GM19239 (cell line): Measurements from ENCODE around the gene MBD3L2.
"Not testable (repeated sequence)": the region's sequence is repeated elsewhere in the genome, so short reads cannot be mapped to it uniquely, and the experiment has no call there.

Source experiments
- DNase-seq: peaks from one replicate; pipeline ENCODE4 v3.0.0; 2011; ENCODE audit warnings: low spot score; ENCODE audit not compliant: insufficient read length
- FAIRE-seq: peaks from 2 replicates; lab custom pipeline; 2011; peaks lifted over from hg19 to GRCh38; lab: Jason Lieb, UNC

The MBD3L2 gene

DNA sequence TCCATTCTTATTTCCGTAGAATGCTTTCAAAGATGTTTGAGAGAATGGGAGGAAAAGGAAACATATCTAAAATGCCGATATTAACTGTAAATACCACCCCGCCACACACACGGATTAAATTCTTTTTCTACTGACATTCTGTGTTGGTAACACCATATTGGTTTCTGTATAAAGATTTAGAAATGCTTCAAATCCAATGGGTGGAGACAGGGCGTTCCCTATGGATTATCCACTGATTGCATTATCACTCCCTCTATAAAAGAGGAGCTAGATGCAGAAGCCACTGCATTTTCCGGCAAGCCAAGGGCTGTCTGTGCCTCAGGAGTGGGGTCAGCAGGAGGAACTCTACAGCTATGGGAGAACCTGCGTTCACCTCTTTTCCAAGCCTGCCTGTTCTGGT is at the start of gene MBD3L2:
MBD3L2 (plus strand) TSS at position 301 of the 400 bp plus-strand sequence; CDS start at position 354, 53 bp downstream.
- not testable (repeated sequence) for DNase-seq, FAIRE-seq

DNA sequence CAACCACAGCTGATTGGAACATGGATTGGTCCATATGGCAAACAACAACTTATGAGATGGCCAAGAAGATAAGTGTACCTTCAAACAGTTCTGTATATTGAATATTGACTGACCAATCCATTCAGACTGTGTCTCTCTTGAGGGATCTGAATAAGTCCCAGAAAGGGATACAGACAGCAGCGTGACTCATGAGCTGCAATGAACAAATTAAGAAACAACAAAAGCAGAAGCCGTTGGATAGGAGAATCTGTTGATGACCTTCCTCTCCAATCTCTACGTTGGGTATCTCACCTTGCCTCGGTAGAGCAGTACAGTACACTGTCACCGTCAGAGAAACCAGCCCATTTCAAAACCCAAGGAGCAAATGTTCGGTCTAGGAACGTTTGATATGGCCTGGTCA is 49.2 kb upstream of the MBD3L2 start:
- DNase-seq (no peak), FAIRE-seq (no peak)

DNA sequence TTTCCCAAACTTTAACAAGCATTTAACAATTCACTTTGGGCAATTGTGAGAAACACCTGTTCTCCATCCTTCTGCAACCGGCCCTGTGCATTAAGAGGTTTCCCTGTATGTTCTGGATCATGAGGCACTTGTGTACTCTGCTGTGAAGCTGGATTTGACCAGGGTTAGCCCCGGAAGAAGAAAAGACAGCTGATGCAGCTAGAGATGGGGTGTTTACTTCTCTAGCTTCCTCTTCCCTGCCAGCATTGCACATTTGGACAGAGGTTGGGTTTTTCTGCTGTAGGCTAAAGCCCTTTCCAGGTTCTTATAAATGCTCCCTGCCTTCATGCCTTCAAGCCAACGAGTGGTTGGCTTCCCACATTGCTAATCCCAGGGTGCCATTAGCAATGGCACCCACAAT is 48.8 kb upstream of the MBD3L2 start:
- FAIRE-seq (no peak), DNase-seq (no peak)

DNA sequence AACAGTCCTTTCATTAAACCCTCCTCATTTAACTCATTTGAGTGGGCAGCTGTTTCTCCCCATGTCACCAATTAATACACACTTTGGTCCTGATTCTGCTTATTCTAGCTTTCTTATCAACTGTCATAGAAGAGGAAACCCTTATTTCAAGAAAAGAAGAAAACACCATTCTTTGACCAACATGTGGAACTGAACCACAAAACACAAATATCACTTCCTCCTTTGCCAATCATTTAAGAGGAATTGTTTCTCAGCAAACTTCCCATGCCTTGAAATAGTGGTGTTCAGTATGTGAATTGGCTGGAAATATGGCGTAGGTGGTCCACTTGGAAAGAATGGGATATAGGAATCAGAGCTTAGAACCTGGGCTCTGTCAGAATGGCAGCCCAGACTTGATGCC is 48.3 kb upstream of the MBD3L2 start:
- FAIRE-seq (no peak), DNase-seq (no peak)

DNA sequence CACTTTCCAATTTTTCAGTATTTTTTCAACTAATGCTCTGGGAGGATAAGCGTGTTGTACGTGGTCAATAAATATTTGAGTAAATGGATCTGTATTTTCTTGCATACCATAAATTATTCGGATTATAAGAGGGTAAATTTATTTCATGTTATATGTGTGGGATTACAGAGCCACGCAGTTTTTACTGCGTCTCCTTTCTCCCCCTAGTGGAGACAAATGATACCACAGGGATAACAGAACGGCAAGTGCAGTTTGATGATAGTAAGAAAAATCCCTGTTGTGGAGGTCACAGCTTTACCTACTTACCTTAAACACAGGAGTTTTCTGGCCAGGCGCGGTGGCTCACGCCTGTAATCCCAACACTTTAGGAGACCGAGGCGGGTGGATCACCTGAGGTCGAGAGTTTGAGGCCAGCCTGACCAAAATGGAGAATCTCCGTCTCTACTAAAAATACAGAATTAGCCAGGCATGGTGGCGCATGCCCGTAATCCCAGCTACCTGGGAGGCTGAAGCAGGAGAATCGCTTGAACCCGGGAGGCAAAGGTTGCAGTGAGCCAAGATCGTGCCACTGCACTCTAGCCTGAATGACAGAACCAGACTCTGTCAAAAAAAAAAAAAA is 44.7 kb upstream of the MBD3L2 start:
- no peak for FAIRE-seq
- no peak for DNase-seq

DNA sequence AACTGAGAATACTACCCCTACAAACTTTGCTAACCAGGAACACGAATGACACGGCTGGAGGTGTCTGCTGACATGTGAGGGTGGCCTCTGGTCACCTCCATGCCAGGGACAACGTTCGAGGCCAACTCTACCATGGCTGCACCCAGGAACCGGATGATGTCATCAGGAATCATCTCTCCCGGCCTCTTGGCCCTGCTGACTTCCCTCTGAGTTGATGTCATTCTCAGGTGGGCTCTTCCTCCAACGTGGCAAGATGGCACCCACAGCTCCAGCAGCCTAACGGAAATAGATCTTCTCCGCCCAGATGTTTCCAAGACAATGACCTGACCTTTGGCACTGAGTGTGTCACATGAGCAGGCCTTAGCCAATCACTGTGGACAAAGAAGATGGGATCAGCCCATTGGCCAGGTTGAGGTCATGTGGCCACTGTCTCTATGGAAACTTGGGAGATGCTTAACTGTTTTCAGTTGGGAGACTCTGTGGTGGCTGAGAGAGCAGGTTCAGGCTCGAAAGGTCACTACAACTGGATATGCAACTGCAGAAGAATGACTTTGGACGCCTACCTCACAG is 42.9 kb upstream of the MBD3L2 start:
- DNase-seq (no peak), FAIRE-seq (no peak)

DNA sequence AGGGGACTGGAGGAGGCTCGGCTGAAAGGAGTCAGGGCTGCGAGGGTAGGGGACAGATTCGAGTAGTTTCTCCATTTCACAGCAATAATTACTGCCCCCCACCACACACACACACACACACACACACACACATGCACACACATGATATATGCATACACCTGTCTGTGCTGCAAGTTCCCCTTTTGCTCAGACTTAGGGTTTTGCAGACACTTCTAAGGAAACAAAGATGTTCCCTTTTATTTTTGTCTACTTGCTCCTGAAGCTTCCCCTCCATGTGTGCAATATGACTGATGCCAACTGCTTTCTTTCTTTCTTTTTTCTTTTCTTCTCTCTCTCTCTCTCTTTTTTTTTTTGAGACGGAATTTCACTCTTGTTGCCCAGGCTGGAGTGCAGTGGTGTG is 41.3 kb upstream of the MBD3L2 start:
- no peak for FAIRE-seq
- no peak for DNase-seq

DNA sequence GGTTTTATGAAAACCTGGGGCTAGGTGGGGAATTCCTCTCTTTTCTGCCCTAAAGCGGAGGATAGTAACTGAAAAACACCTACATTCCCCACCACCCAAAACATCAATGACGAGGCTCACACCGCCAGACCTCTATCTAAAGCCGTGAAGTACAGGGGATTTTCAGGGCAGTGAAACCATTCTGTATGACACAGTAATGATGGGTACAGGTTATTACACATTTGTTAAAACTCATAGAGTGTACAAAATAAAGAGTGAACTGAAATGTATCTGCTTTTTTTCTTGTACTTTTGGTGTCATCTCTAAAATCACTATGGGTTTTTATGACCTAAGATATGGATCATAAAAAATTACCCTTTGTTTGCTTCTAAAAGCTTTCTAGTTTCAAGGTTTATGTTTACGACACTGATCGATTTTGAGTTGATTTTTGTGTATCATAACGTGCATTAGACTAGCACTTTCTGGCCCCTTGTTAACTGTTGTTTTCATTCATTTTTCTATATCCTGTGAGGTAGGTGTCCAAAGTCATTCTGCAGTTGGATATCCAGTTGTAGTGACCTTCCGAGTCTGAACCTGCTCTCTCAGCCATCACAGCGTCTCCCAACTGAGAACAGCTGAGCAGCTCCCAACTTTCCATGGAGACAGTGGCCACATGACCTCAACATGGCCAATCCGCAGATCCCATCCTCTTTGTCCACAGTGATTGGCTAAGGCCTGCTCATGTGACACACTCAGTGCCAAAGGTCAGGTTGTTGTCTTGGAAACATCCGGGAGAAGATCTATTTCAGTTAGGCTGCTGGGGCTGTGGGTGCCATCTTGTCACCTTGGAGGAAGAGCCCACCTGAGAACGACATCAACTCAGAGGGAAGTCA is 38.2 kb upstream of the MBD3L2 start:
- FAIRE-seq = no peak

DNA sequence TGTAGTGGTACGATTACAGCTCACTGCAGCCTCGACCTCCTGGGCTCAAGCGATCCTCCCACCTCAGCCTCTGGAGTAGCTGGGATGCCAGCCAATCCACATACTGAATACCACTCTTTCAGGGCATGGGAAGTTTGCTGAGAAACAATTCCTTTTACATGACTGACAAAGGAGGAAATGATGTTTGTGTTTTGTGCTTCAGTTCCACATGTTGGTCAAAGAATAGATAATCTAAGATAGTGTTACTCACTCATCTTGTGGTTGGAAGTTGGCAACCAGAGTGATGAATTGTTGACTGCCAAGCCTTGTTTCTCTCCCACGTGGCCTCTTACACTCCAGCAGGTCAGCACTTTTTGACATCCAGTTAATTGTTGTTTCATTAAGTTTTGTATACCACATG is 35.4 kb upstream of the MBD3L2 start:
- FAIRE-seq = no peak
- no peak for DNase-seq

More for the DNA sequence above, 38.2 kb upstream of the MBD3L2 start:
- DNase-seq = no peak

DNA sequence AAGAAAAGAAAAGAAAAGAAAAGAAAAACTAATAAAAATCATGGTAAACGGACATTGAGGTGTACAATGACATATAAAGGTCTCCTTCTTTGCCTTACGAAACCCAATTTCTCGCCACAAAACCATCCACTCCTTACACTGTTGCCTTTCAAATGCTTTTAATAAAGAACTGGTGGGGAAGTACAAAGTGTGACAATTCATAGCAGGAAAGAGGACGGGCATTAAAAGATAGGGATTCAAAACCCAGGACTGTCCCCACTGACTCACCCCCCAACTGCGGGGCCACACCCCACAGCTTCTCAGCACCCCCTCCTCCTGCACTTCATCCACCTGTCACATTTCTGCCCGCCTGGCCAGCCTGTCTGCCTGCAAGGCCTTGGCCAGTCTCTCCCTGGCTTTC is 30.3 kb upstream of the MBD3L2 start:
- no peak for DNase-seq
- no peak for FAIRE-seq

DNA sequence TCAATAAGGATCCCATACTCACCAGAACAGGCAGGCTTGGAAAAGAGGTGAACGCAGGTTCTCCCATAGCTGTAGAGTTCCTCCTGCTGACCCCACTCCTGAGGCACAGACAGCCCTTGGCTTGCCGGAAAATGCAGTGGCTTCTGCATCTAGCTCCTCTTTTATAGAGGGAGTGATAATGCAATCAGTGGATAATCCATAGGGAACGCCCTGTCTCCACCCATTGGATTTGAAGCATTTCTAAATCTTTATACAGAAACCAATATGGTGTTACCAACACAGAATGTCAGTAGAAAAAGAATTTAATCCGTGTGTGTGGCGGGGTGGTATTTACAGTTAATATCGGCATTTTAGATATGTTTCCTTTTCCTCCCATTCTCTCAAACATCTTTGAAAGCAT is 27.8 kb upstream of the MBD3L2 start, which contains the start of gene MBD3L2B:
MBD3L2B (minus strand) TSS at position 101 of the 400 bp plus-strand sequence; CDS start at position 67, 34 bp downstream.
- not testable (repeated sequence) for FAIRE-seq, DNase-seq

DNA sequence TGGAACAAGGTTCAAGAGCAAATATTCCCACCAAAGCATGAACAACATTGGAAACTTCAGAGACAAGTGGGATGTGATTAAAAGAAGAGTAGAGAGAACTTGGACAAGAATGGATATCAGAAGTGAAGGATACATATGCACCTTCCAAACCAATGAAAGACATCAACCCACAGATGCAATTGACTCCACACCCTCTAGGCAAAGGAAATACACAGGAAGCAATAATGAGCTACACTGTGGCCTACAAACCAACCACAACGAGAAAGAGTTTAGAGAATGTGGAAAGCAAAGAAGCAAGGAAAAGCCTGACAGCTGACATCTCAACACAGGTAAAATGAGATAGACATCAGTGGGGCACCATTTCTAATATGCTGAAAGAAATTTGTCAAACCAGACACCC is 20.3 kb upstream of the MBD3L2 start:
- not testable (repeated sequence) for DNase-seq, FAIRE-seq

DNA sequence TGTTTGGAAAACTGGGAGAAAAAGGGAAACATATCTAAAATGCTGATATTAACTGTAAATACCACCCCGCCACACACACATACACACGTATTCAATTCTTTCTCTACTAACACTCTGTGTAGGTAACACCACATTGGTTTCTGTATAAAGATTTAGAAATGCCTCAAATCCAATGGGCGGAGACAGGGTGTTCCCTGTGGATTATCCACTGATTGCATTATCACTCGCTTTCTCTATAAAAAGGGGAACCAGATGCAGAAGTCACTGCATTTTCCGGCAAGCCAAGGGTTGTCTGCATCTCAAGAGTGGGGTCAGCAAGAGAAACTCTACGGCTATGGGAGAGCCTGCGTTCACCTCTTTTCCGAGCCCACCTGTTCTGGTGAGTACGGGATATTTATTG is 18.8 kb upstream of the MBD3L2 start, which contains the start of gene MBD3L5:
MBD3L5 (plus strand) TSS at position 301 of the 400 bp plus-strand sequence; CDS start at position 335, 34 bp downstream.
- not testable (repeated sequence) for FAIRE-seq, DNase-seq

DNA sequence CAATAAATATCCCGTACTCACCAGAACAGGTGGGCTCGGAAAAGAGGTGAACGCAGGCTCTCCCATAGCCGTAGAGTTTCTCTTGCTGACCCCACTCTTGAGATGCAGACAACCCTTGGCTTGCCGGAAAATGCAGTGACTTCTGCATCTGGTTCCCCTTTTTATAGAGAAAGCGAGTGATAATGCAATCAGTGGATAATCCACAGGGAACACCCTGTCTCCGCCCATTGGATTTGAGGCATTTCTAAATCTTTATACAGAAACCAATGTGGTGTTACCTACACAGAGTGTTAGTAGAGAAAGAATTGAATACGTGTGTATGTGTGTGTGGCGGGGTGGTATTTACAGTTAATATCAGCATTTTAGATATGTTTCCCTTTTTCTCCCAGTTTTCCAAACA is 9.0 kb upstream of the MBD3L2 start, which contains the start of gene MBD3L4:
MBD3L4 (minus strand) TSS at position 101 of the 400 bp plus-strand sequence; CDS start at position 66, 35 bp downstream.
- not testable (repeated sequence) for DNase-seq, FAIRE-seq

DNA sequence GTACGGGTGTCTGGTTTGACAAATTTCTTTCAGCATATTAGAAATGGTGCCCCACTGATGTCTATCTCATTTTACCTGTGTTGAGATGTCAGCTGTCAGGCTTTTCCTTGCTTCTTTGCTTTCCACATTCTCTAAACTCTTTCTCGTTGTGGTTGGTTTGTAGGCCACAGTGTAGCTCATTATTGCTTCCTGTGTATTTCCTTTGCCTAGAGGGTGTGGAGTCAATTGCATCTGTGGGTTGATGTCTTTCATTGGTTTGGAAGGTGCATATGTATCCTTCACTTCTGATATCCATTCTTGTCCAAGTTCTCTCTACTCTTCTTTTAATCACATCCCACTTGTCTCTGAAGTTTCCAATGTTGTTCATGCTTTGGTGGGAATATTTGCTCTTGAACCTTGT is 7.6 kb upstream of the MBD3L2 start:
- FAIRE-seq, DNase-seq: not testable (repeated sequence)

DNA sequence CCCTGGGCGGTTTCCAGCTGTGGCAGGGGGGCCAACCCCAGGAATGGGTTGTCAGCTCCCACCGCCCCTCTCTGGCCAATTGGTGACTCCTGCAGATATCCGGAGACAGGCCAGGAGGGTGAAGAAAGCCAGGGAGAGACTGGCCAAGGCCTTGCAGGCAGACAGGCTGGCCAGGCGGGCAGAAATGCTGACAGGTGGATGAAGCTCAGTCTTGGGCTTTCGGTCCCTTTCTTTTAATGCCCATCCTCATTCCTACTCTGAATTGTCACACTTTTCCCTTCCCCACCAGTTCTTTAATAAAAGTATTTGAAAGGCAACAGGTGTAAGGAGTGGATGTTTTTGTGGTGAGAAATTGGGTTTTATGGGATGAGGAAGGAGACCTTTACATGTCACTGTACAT is 2.3 kb downstream of the MBD3L2 start:
- not testable (repeated sequence) for FAIRE-seq, DNase-seq

DNA sequence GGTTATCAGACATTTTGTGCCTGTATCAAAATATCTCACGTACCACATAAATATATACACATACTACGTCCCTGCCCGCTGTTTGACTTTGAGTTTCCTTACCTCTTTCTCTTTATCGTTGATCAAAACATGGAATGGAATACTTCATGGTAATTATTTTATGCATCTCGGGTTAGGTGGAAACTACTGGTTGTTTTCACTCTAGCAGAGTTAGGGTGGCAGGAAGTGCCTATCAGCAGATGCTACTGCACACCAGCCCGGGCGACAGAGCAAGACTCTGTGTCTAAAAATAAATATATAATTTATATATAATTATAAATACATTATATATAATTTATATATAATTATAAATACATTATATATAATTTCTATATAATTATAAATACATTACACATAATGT is 3.8 kb downstream of the MBD3L2 start:
- FAIRE-seq, DNase-seq: not testable (repeated sequence)

DNA sequence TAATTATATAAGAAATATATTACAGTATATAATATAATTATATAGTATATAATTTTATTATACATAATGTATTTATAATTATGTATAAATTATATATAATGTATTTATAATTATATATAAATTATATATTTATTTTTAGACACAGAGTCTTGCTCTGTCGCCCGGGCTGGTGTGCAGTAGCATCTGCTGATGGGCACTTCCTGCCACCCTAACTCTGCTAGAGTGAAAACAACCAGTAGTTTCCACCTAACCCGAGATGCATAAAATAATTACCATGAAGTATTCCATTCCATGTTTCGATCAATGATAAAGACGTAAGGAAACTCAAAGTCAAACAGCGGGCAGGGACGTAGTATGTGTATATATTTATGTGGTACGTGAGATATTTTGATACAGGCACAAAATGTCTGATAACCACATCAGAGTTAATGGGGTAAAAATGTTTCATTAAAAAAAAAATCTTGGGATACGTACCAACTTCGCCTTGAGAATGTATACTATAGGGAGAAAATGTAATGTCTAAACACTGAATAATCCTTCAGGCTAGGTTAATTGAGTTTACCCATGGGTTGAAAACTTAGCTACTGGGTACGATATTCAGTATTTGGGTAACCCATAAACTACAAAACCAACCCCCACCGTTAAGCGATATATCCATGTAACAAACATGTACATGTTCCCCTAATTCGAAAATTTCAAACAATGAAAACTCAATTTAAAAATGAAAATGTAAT is 5.7 kb downstream of the MBD3L2 start:
- not testable (repeated sequence) for DNase-seq, FAIRE-seq

DNA sequence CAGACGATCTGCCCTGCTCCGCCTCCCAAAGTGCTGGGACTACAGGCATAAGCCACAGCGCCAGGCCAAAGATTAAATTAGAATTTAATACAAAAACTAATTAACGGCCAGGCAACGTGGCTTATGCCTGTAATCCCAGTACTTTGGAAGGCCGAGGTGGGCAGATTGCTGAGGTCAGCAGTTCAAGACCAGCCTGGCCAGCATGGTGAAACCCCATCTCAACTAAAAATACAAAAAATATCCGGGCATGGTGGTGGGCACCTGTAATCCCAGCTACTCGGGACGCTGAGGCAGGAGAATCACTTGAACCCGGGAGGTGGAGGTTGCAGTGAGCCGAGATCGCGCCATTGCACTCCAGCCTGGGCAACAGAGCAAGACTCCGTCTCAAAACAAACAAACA is 6.6 kb downstream of the MBD3L2 start:
- FAIRE-seq, DNase-seq: not testable (repeated sequence)

DNA sequence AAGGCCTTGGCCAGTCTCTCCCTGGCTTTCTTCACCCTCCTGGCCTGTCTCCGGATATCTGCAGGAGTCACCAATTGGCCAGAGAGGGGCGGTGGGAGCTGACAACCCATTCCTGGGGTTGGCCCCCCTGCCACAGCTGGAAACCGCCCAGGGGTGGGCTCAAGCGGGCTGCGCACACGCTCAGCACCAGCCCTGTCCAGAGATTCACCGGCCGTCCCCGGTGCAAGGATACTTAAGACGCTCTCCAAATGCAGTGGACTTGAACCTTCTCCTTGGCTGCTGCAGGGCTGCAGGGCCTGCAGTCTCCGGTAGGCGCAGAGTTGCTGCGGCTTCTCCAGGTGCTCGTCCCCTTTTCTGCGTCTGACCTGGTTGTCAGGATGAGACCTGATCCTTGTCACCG is 7.2 kb downstream of the MBD3L2 start:
- DNase-seq = not testable (repeated sequence)

More for the DNA sequence above, 7.2 kb downstream of the MBD3L2 start:
- not testable (repeated sequence) for FAIRE-seq
